Liver (tissue), 9 donors: ENCODE results near the gene SLC25A29. TPM values are rescaled to one million over a fixed set of nuclear protein-coding genes. Genes with fewer than 3 reads are reported as not detected.

Experiments
- DNase-seq: peaks from one replicate; pipeline ENCODE4 v3.0.0-alpha.2; 2017; ENCODE audit warnings: low spot score
- H3K27ac ChIP-seq, 2 donors: one replicate each; pipeline ENCODE4 v1.7.0; 2013; ENCODE audit warnings: inconsistent platforms in 2 of 2, low read length in 2 of 2, control low read depth in 1 of 2, low read depth in 1 of 2, mild to moderate bottlenecking in 1 of 2
- H3K27me3 ChIP-seq, 4 donors: one replicate each; pipeline versions ENCODE4 v1.6.1 to v1.7.0; 2013; ENCODE audit warnings: low read length in 3 of 4, inconsistent platforms in 1 of 4, mild to moderate bottlenecking in 1 of 4, moderate library complexity in 1 of 4; ENCODE audit not compliant: control insufficient read depth in 4 of 4, insufficient read depth in 4 of 4
- H3K36me3 ChIP-seq, 4 donors: one replicate each; pipeline versions ENCODE4 v1.6.1 to v1.7.0; 2013; ENCODE audit warnings: low read length in 3 of 4, mild to moderate bottlenecking in 3 of 4, low read depth in 1 of 4, moderate library complexity in 1 of 4; ENCODE audit not compliant: control insufficient read depth in 4 of 4, insufficient read depth in 3 of 4
- H3K4me1 ChIP-seq, 4 donors: one replicate each; pipeline versions ENCODE4 v1.6.1 to v1.7.0; 2013; ENCODE audit warnings: low read length in 3 of 4, mild to moderate bottlenecking in 3 of 4, moderate library complexity in 1 of 4; ENCODE audit not compliant: control insufficient read depth in 4 of 4, insufficient read depth in 4 of 4
- H3K4me3 ChIP-seq, 3 donors: one replicate each; pipeline versions ENCODE4 v1.6.1 to v1.7.0; 2013; ENCODE audit warnings: low read length in 3 of 3, control low read depth in 1 of 3, low read depth in 1 of 3, mild to moderate bottlenecking in 1 of 3
- H3K9ac ChIP-seq, 2 donors: one replicate each; pipeline ENCODE4 v1.7.0; 2013; ENCODE audit warnings: low read length in 2 of 2, mild to moderate bottlenecking in 2 of 2, moderate library complexity in 2 of 2, control low read depth in 1 of 2, low read depth in 1 of 2
- H3K9me3 ChIP-seq, 4 donors: one replicate each; pipeline versions ENCODE4 v1.6.1 to v1.7.0; 2013; ENCODE audit warnings: low read length in 3 of 4; ENCODE audit not compliant: control insufficient read depth in 4 of 4
- EGR1 ChIP-seq, 2 donors: IDR thresholded peaks; 2 replicates each; pipeline ENCODE4 v1.6.1; 2016 to 2018; ENCODE audit warnings: antibody characterized with exemption in 2 of 2, low read depth in 2 of 2
- FOXA1 ChIP-seq: IDR thresholded peaks from 2 replicates; pipeline ENCODE4 v1.6.1; 2016; ENCODE audit warnings: antibody characterized with exemption
- FOXA2 ChIP-seq: IDR thresholded peaks from 2 replicates; pipeline ENCODE4 v1.6.1; 2016; ENCODE audit warnings: antibody characterized with exemption
- GABPA ChIP-seq, 2 donors: IDR thresholded peaks in 1 of 2; conservative IDR thresholded peaks in 1 of 2; 2 replicates each; pipeline ENCODE4 v1.6.1; 2016; ENCODE audit warnings: antibody characterized with exemption in 2 of 2, mild to moderate bottlenecking in 1 of 2, moderate library complexity in 1 of 2
- HNF4A ChIP-seq, 2 donors: conservative IDR thresholded peaks; 2 replicates each; pipeline ENCODE4 v1.6.1; 2016; ENCODE audit warnings: antibody characterized with exemption in 2 of 2, mild to moderate bottlenecking in 2 of 2
- HNF4G ChIP-seq: IDR thresholded peaks from 2 replicates; pipeline ENCODE4 v1.6.1; 2016; ENCODE audit warnings: antibody characterized with exemption
- JUND ChIP-seq, 2 donors: IDR thresholded peaks; 2 replicates each; pipeline ENCODE4 v1.6.1; 2016; ENCODE audit warnings: antibody characterized with exemption in 2 of 2
- NR2F2 ChIP-seq: IDR thresholded peaks from 2 replicates; pipeline ENCODE4 v1.6.1; 2016; ENCODE audit warnings: antibody characterized with exemption
- RAD21 ChIP-seq, 2 donors: IDR thresholded peaks; 2 replicates each; pipeline ENCODE4 v1.6.1; 2016; ENCODE audit warnings: antibody characterized with exemption in 2 of 2, mild to moderate bottlenecking in 2 of 2
- RXRA ChIP-seq, 2 donors: IDR thresholded peaks; 2 replicates each; pipeline ENCODE4 v1.6.1; 2017 to 2018; ENCODE audit warnings: antibody characterized with exemption in 2 of 2, mild to moderate bottlenecking in 1 of 2
- SP1 ChIP-seq: IDR thresholded peaks from 2 replicates; pipeline ENCODE4 v1.6.1; 2018; ENCODE audit warnings: antibody characterized with exemption, mild to moderate bottlenecking
- TAF1 ChIP-seq: conservative IDR thresholded peaks from 2 replicates; pipeline ENCODE4 v1.6.1; 2016; ENCODE audit warnings: antibody characterized with exemption, mild to moderate bottlenecking
- YY1 ChIP-seq: IDR thresholded peaks from 2 replicates; pipeline ENCODE4 v1.6.1; 2016; ENCODE audit warnings: antibody characterized with exemption, mild to moderate bottlenecking
- WGBS: extraction: QIAGEN DNeasy Blood & Tissue Kit; methylation state at CpG from one replicate; pipeline ENCODE4 v1.1.7; 2013; 5-methylcytosine and 5-hydroxymethylcytosine counted together
- polyA plus RNA-seq, 2 donors: library from polyadenylated mRNA; stranded (reverse) in 1 of 2; unstranded in 1 of 2; fragments of 200-250 nt in 1 of 2; fragments of >200 nt in 1 of 2; fragmentation: Nextera tagmentation in 1 of 2; extraction: Ambion mirVana in 1 of 2; gene quantifications; one replicate each; pipeline versions ENCODE4 v1.2.1 to v1.2.3, GENCODE V29; 2013 to 2015
- total RNA-seq, 2 donors: library from RNA; depleted of rRNA; stranded (reverse); fragments of >200 nt; gene quantifications; one replicate each; pipeline ENCODE4 v1.2.3, GENCODE V29; 2014
- TF ChIP-seq, protein P1 (sequence below): IDR thresholded peaks from 2 replicates; pipeline ENCODE4 v1.6.1; 2016; ENCODE audit warnings: antibody characterized with exemption
- TF ChIP-seq, protein P2 (sequence below): fragments of 150-350 bp; IDR thresholded peaks from 2 replicates; pipeline ENCODE4 v1.5.1; 2017; ENCODE audit warnings: improper control_type of control experiment, low read depth, low read length; ENCODE audit not compliant: missing input control
- TF ChIP-seq, protein P3 (sequence below): IDR thresholded peaks from 2 replicates; pipeline ENCODE4 v1.6.1; 2016; ENCODE audit warnings: antibody characterized with exemption
- TF ChIP-seq, protein P4 (sequence below): IDR thresholded peaks from 2 replicates; pipeline ENCODE4 v1.6.1; 2016; ENCODE audit warnings: antibody characterized with exemption, mild to moderate bottlenecking
- TF ChIP-seq, protein P5 (sequence below): IDR thresholded peaks from 2 replicates; pipeline ENCODE4 v1.6.1; 2016; ENCODE audit warnings: antibody characterized with exemption
- donor health status: healthy.
- donor health status: healthy.
- donor health status: healthy.
- donor health status: healthy.
- donor health status: healthy.

SLC25A29 gene
- total and polyA plus RNA-seq, 4 donors = 2.4 to 13.9 (median 8.9) TPM

DNA sequence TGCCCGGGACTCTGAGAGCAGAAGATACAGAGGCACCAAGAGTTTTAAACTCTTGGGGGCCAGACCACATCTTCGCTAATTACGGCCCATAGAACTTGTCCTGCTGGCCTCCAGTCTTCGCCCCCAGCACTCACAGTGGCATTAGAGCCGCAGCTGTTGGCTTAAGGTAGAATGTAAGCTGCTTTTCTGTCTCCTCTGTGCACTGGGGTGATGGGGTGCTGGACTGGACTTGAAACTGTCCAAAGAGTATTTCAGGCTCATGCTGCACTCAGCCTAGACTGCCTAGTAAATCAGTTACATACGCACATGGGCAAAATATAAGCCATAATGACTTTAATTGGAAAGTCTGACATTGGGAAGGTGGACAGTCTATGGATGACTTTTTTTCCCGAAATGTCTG is 38.3 kb downstream of the SLC25A29 start:
- no peak overlapping the region for H3K4me3 ChIP-seq
- TF ChIP-seq, protein P1, sequence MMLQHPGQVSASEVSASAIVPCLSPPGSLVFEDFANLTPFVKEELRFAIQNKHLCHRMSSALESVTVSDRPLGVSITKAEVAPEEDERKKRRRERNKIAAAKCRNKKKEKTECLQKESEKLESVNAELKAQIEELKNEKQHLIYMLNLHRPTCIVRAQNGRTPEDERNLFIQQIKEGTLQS = no peak
- peak in 1 of 2 donors; percentile 24 for TF ChIP-seq RXRA (IDR thresholded peaks at IDR 0.05)
- peak; percentile 23 for TF ChIP-seq HNF4G
- peak; percentile 57 to 82 for TF ChIP-seq HNF4A (conservative IDR thresholded peaks at IDR 0.05)
- H3K27me3 ChIP-seq = no peaks in the 10 kb centered on the region
- H3K4me1 ChIP-seq = peaks cover 3 to 44% (median 34%) of the 10 kb centered on the region in 4 donors
- H3K36me3 ChIP-seq = peaks cover 0 to 11% (median 4%) of the 10 kb centered on the region in 4 donors
- WGBS = 83% methylated on average over 7 of the region's 7 CpGs
- no peak overlapping the region for H3K9ac ChIP-seq
- no peaks in the 10 kb centered on the region for H3K9me3 ChIP-seq
- DNase-seq = no peak
- peak overlapping the region in 1 of 2 donors; percentile 3 for H3K27ac ChIP-seq

DNA sequence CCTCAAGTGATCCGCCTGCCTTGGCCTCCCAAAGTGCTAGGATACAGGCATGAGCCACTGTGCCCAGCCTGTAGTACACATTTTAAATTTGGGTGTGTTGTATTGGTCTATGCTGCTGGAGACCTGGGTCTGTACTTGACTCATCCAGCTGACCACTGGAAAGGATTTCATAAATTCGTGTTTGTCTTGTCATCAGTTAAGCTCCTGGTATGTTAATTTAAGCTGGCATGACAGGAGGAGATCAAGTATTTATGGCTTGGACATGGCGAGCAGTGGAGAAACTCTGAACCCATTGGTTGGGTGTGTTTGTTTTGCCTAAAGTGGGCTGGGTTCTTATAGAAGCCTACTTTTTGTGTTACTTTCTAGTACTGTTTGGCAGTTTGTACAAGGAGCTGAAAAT is 43.1 kb downstream of the SLC25A29 start:
- no peaks in the 10 kb centered on the region for H3K27me3 ChIP-seq
- peaks cover 6 to 22% (median 13%) of the 10 kb centered on the region in 4 donors for H3K4me1 ChIP-seq
- no peak for DNase-seq
- WGBS = 86% methylated on average over 3 of the region's 3 CpGs
- H3K27ac ChIP-seq = no peak overlapping the region
- peaks cover 0 to 11% (median 5%) of the 10 kb centered on the region in 4 donors for H3K36me3 ChIP-seq
- H3K4me3 ChIP-seq = no peak overlapping the region
- no peak for TF ChIP-seq RXRA (IDR thresholded peaks at IDR 0.05)
- no peak for TF ChIP-seq EGR1 (IDR thresholded peaks at IDR 0.05; ENCODE audit: low read depth in 2 of 2)
- no peak for TF ChIP-seq SP1
- TF ChIP-seq FOXA2 = no peak
- TF ChIP-seq, protein P2, sequence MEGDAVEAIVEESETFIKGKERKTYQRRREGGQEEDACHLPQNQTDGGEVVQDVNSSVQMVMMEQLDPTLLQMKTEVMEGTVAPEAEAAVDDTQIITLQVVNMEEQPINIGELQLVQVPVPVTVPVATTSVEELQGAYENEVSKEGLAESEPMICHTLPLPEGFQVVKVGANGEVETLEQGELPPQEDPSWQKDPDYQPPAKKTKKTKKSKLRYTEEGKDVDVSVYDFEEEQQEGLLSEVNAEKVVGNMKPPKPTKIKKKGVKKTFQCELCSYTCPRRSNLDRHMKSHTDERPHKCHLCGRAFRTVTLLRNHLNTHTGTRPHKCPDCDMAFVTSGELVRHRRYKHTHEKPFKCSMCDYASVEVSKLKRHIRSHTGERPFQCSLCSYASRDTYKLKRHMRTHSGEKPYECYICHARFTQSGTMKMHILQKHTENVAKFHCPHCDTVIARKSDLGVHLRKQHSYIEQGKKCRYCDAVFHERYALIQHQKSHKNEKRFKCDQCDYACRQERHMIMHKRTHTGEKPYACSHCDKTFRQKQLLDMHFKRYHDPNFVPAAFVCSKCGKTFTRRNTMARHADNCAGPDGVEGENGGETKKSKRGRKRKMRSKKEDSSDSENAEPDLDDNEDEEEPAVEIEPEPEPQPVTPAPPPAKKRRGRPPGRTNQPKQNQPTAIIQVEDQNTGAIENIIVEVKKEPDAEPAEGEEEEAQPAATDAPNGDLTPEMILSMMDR = no peak
- no peak for TF ChIP-seq JUND (IDR thresholded peaks at IDR 0.05)
- no peak for TF ChIP-seq RAD21 (IDR thresholded peaks at IDR 0.05)
- TF ChIP-seq, protein P3, sequence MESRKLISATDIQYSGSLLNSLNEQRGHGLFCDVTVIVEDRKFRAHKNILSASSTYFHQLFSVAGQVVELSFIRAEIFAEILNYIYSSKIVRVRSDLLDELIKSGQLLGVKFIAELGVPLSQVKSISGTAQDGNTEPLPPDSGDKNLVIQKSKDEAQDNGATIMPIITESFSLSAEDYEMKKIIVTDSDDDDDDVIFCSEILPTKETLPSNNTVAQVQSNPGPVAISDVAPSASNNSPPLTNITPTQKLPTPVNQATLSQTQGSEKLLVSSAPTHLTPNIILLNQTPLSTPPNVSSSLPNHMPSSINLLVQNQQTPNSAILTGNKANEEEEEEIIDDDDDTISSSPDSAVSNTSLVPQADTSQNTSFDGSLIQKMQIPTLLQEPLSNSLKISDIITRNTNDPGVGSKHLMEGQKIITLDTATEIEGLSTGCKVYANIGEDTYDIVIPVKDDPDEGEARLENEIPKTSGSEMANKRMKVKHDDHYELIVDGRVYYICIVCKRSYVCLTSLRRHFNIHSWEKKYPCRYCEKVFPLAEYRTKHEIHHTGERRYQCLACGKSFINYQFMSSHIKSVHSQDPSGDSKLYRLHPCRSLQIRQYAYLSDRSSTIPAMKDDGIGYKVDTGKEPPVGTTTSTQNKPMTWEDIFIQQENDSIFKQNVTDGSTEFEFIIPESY = no peak
- TF ChIP-seq, protein P4, sequence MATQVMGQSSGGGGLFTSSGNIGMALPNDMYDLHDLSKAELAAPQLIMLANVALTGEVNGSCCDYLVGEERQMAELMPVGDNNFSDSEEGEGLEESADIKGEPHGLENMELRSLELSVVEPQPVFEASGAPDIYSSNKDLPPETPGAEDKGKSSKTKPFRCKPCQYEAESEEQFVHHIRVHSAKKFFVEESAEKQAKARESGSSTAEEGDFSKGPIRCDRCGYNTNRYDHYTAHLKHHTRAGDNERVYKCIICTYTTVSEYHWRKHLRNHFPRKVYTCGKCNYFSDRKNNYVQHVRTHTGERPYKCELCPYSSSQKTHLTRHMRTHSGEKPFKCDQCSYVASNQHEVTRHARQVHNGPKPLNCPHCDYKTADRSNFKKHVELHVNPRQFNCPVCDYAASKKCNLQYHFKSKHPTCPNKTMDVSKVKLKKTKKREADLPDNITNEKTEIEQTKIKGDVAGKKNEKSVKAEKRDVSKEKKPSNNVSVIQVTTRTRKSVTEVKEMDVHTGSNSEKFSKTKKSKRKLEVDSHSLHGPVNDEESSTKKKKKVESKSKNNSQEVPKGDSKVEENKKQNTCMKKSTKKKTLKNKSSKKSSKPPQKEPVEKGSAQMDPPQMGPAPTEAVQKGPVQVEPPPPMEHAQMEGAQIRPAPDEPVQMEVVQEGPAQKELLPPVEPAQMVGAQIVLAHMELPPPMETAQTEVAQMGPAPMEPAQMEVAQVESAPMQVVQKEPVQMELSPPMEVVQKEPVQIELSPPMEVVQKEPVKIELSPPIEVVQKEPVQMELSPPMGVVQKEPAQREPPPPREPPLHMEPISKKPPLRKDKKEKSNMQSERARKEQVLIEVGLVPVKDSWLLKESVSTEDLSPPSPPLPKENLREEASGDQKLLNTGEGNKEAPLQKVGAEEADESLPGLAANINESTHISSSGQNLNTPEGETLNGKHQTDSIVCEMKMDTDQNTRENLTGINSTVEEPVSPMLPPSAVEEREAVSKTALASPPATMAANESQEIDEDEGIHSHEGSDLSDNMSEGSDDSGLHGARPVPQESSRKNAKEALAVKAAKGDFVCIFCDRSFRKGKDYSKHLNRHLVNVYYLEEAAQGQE = no peak
- no peak for TF ChIP-seq TAF1
- no peak for TF ChIP-seq FOXA1
- TF ChIP-seq, protein P5, sequence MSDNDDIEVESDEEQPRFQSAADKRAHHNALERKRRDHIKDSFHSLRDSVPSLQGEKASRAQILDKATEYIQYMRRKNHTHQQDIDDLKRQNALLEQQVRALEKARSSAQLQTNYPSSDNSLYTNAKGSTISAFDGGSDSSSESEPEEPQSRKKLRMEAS = no peak
- TF ChIP-seq, protein P1 = no peak
- no peak for TF ChIP-seq HNF4G
- TF ChIP-seq NR2F2 = no peak
- TF ChIP-seq HNF4A (conservative IDR thresholded peaks at IDR 0.05) = no peak
- TF ChIP-seq GABPA (IDR thresholded peaks at IDR 0.05 in 1 of 2, conservative IDR thresholded peaks at IDR 0.05 in 1 of 2) = no peak
- TF ChIP-seq YY1 = no peak
- no peak overlapping the region for H3K9ac ChIP-seq
- no peaks in the 10 kb centered on the region for H3K9me3 ChIP-seq
